NCI-H82 treated with DMSO at 0.1 percent for 48 hours (cell line): ENCODE data around the gene CFD.

Source experiments
- DNase-seq: peaks from one replicate; lab custom pipeline; 2025; ENCODE audit not compliant: unreplicated experiment; lab: John Stamatoyannopoulos, UW

The CFD gene

GRCh38 chr19:903266-903797 is 43.9 kb downstream of the CFD start:
- DNase-seq: peak; percentile 51

- DNase-seq: no peak
Measured at GRCh38 chr19:904545-904944, 45.1 kb downstream of the CFD start.

- no peak for DNase-seq
Measured at GRCh38 chr19:906480-906879, 47.0 kb downstream of the CFD start.

- no peak for DNase-seq
Measured at GRCh38 chr19:907183-907853, 47.9 kb downstream of the CFD start.

- no peak for DNase-seq
Measured at GRCh38 chr19:911197-912033, 52.0 kb downstream of the CFD start.

GRCh38 chr19:912181-913079 is 53.0 kb downstream of the CFD start:
- no peak for DNase-seq
